ENCODE measurements around the gene SIK3.
"Not testable (repeated sequence)": the region's sequence is repeated elsewhere in the genome, so short reads cannot be mapped to it uniquely, and the experiment has no call there.

SIK3 gene

GRCh38 chr11:117042689-117043088 is 55.5 kb downstream of the SIK3 start:
- no peak for DNase-seq

GRCh38 chr11:117039900-117040299 is 58.3 kb downstream of the SIK3 start:
- DNase-seq: no peak

- no peak for DNase-seq
These were observed 59.0 kb downstream of the SIK3 start for GRCh38 chr11:117039270-117039669.

- no peak for DNase-seq
These were observed 60.3 kb downstream of the SIK3 start for GRCh38 chr11:117037975-117038350.

- DNase-seq: no peak
These were observed 60.8 kb downstream of the SIK3 start for GRCh38 chr11:117037279-117037974.

- DNase-seq: no peak
These were observed 63.3 kb downstream of the SIK3 start for GRCh38 chr11:117034901-117035300.

- DNase-seq: no peak
These were observed 71.5 kb downstream of the SIK3 start for GRCh38 chr11:117026593-117027330.

DNA sequence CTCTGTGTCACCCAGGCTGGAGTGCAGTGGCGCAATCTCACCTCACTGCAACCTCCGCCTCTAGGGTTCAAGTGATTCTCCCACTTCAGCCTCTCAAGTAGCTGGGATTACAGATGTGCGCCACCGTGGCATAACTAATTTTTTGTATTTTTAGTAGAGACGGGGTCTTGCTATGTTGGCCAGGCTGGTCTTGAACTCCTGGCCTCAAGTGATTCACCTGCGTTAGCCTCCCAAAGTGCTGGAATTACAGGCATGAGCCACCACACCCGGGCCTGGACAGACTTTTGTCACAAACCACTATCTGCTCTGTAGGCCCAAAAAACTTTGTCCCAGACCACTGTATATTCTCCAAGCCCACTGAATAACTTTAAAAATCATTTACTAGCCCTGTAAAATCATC is 74.5 kb downstream of the SIK3 start:
- DNase-seq: not testable (repeated sequence)

DNA sequence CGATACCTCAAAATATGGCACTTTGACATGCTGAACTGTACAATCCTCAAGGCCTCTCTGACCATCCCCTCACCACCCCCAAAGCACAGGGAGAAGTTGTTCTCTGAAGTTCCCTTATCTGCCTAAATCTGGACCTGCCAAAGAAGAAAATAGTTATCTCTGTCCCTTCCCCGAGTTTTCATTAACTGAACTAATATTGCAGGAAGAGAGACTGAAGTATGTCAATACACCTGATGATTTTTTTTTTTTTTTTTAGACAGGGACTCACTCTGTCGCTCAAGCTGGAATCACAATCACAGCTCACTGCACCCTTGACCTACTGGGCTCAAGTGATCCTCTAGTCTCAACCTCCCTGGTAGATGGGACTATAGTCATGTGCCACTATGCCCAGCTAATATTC is 75.0 kb downstream of the SIK3 start:
- DNase-seq: no peak

GRCh38 chr11:117022526-117022925 is 75.7 kb downstream of the SIK3 start:
- DNase-seq: no peak

DNA sequence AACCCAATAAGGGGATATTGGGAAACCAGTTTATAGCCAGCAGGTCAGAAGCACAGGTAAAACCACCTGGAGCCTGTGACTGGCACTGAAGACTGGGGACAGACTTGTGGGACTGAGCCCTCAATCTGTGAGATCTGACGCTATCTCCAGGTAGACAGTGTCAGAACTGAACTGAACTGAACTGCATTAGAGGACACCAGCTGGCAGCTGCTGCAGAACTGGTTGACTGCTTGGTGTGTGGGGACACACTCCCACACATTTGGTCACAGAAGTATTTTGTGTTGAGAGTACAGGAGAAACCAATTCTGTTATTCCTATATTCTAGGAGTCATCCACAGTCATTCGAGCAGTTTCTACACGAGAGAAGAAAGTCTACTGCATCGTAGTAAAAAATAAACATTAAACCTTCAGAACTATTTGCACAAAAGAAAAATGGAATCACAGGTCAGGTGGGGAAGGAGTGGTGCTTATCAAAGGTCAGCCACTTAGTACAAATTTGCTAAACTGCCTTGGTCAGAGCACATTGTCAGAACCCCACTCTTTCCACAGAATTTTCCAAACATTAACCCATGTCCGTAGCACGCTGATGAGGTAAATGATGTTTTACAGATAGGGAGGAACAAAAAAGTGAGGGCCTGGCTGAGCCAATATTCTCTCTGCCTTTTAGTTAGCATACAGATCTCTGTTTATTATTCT is 77.2 kb downstream of the SIK3 start:
- no peak for DNase-seq

DNA sequence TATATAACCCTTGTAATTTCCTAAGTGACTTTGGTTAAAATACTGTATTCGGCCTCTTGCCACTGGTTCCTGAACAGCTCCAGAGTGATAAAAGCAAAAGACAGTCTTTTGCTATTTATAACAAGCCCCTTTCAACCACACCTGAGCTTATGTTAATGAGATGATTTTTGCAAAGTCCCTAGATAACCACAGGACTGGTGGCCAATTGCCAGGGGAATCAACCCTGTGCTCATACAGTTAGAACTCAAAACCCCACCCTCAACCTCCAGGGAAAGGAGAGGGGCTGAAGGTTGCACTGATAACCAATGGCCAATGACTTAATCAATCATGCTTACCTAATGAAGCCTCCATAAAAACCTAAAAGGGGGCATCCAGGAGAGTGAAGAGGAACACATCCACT is 77.9 kb downstream of the SIK3 start:
- DNase-seq: no peak

DNA sequence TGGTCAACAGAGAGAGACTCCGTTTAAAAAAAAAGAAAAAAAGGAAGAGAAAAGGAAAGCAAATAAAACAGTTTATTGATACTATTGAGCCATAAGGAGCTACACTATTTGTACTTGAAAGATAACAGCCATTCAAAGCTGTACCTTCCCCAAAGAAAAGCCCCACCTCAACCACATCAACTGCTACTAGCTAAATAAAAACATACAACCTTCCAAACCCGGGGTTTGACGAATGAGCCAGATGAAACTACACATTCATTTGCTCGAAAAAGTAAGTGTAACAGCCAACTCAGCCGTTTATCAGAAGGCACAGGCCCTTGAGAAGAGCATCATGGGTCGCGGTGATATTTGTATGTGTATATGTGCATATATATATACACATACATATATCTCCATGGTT is 78.4 kb downstream of the SIK3 start:
- no peak for DNase-seq

DNA sequence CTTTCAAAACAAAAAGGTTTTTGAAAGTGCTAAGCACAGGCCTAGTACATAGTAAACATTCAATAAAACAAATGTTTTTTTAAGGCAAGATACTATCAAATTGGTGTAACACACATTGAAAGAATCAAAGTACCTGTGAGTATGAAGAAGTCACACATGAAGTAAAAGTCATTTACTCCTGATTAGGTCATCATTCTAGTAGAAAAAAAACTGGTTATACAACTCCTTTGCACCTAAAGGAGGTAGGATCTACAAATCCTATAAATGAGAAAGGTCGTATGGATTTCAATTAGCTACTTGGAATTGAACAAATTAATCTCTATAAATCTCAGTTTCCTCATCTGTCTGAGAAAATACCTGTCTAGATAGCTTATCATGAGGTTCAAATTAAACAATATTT is 80.8 kb downstream of the SIK3 start:
- no peak for DNase-seq

GRCh38 chr11:117016747-117017146 is 81.5 kb downstream of the SIK3 start:
- DNase-seq: no peak

DNA sequence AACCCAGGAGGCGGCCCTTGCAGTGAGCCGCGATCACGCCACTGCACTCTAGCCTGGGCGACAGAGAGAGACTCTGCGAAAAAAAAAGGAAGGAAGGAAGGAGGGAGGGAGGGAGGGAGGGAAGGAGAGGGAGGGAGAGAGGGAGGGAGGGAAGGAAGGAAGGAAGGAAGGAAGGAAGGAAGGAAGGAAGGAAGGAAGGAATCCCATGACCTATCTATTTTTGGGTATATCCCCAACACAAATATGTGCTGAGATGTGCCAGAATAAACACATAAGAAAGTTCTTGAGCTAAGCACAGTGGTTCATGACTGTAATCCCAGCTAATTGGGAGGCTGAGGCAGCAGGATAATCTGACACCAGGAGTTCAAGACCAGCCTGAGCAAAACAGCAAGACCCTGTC is 82.0 kb downstream of the SIK3 start:
- no peak for DNase-seq

DNA sequence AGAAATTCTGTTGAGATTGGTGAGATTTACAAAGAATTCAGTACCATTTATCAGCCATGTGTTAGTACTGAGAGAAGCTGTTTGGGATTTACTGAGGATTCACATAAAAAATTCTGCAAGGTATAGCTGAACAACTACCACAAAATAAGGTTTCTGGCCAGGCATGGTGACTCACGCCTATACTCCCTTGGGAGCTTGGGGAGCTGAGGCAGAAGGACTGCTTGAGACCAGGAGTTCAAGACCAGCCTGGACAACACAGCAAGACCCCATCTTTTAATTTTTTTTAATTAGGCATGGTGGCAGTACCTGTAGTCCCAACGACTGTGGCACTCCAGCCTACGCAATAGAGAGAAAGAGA is 86.7 kb downstream of the SIK3 start:
- DNase-seq: no peak

DNA sequence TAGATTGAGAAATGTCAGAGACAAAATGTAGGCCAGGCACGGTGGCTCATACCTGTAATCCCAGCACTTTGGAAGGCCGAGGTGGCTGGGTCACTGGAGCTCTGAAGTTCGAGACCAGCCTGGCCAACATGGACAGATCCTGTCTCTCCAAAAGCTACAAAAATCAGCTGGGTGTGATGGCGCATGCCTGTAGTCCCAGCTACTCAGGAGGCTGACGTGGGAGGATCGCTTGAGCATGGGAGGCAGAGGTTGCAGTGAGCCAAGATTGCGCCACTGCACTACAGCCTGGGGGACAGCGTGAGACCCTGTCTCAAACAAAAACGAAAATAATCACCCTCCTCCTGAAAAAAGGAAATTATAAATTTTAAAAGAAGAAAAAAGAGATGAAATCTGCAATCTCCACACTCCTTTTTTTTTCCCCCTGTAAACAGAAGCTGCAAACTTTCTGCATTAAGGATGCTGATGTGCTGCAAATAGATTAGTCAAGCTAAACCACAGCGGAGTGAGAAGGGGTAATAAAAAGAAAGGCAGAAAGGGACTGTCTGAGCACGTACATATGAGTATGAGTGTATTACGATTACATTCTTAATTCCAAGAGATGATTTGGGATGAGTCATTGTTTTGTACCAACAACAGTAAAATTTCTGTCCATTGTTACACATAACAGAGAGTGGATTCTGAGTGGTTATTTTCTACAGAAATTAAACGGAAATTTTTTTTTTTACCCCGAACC is 87.3 kb downstream of the SIK3 start:
- DNase-seq: no peak

GRCh38 chr11:117009905-117010605 is 88.2 kb downstream of the SIK3 start:
- DNase-seq: no peak

GRCh38 chr11:117005758-117006157 is 92.5 kb downstream of the SIK3 start:
- peak; percentile 27 to 47 for DNase-seq

DNA sequence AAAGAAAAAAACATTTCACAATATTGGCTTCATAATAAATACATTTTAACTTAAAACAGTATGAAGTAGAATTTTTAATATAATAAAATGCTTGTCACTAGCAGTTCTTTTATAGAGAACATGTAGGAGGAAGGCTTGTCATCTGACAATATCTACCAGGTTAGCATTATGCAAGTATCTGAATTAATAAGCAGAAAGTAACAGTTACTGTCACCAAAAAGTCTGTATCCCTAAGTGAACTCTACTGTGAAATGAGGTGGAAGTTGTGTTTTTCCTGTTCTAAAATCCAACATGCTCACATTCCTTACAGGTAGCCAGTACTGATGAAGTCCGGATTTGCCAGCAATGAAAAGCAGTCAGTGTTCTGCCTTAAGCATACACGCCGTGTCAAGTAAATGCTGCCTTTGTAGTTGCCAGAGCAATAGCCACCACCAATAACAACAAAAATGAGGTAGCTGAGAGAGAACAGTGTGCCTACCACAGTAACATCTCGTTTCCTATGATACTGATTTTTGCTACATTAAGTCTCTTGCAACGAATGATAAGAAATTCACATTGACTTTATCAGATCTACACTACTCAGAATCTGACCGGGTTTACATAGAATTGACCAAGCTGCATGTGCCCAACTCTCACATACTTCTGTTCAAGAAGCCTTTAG is 95.5 kb downstream of the SIK3 start:
- peak; percentile 38 to 42 for DNase-seq

DNA sequence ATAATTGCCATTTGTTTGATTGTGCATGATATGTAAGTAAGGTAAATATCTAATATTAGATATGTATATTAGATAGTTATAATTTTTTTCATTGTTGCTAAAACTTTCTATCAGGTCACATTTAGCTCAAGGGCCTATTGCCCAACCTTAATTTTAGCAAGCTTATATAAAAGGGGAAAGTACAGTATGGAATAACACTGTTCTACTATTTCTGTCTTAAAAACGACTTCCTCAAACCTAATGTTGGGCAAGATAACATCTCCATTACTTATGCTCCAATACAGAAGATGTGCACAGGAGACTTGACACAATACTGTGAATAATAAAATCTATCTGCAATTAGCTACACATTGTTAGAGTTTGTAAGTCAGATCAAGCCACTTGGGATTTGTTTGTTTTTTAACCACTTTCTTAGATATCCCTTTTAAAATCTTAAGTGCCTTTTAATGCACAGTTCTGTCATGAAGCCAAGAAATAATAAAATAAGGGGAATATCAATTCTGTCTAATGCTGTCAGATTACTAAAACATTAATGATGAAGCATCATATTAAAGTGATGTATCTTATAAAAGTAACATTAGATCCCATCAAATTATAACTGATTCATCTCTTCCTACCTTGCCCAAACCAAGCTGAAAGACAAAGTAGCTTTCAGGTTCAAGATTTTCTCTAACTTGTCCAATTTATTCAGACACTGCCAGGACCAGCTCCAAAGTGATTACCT is 98.1 kb downstream of the SIK3 start:
- DNase-seq: peak; percentile 94 to 95

Measured in AML-193 (cell line).